Measurements from ENCODE around the gene INIP.
"Not testable (repeated sequence)": the region's sequence is repeated elsewhere in the genome, so short reads cannot be mapped to it uniquely, and the experiment has no call there.

INIP gene

DNA sequence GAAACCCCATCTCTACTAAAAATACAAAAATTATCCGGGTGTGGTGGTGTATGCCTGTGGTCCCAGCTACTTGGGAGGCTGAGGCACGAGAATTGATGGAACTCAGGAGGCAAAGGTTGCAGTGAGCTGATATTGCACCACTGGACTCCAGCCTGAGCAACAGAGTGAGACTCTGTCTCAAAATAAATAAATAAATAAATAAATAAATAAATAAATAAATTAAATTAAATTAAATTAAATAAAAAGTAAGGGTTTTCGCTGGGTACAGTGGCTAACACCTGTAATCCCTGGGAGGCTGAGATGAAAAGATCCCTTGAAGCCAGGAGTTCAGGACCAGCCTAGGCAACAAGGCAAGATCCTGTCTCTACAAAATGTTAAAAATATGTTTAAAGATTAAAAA is 4.8 kb upstream of the INIP start:
- not testable (repeated sequence) for H3K9me3 ChIP-seq (ENCODE audit: low read length); H3K27me3 ChIP-seq (ENCODE audit: insufficient read depth, low read length); H3K36me3 ChIP-seq (ENCODE audit: insufficient read depth, low read length)

DNA sequence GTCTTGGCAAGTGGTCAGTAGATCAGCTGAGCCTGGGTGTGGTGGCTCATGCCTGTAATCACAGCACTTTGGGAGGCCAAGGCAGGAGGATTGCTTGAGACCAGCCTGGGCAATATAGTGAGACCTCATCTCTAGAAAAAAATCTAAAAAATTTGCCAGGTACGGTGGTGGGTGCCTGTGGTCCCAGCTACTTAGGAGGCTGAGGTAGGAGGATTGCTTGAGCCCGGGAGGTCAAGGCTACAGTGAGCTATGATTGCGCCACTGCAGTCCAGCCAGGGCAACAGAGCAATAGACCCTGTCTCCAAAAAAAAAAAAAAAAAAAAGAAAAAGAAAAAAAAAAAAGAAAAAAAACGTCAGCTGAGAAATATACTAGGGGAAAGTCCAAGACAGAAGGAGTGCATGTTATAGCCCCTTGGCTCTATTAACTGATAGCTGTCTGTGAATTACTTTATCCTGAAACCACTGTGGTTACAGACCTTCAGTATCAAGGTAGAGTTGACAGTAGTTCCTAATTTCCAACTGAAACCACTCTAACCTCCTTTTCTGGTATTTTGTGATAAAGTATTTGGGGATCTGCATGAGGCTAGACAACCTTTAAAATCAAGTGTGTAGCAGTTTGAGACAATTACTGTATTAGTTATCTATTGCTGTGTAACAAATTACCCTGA is 2.3 kb upstream of the INIP start:
- Histone ChIP-seq H3K9me3 (ENCODE audit: low read length) (no peaks in the 10 kb centered on the region), H3K36me3 (ENCODE audit: insufficient read depth, low read length) (peaks cover 4% of the 10 kb centered on the region), H3K27me3 (ENCODE audit: insufficient read depth, low read length) (no peaks in the 10 kb centered on the region), H3K4me3 (ENCODE audit: low read length) (no peak overlapping the region), H2AFZ (ENCODE audit: low read depth, low read length) (no peak overlapping the region), H3K4me1 (ENCODE audit: insufficient read depth, low read length) (no peaks in the 10 kb centered on the region)

More for the DNA sequence above, 4.8 kb upstream of the INIP start:
- H2AFZ ChIP-seq (ENCODE audit: low read depth, low read length); H3K4me1 ChIP-seq (ENCODE audit: insufficient read depth, low read length); H3K4me3 ChIP-seq (ENCODE audit: low read length): not testable (repeated sequence)

DNA sequence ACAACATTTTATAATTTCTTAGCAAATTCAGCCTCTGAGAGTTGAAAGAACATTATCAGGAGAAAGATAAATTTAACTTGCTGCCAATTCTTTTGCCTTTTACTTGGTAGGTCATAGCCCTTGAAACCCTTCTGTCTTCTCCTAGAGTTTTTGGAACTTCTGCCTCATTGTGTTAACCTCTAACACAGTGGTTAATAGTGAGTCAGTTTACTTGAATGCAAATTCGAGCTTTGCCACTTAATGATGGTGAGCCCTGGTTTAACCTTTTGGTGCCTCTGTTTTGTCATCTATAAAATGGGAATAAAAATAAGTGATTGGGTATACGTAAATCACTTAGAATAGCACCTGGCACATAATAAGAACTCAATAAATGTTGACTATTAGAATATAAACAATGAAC is 1.8 kb upstream of the INIP start:
- Histone ChIP-seq H2AFZ (ENCODE audit: low read depth, low read length) (no peak overlapping the region), H3K9me3 (ENCODE audit: low read length) (no peaks in the 10 kb centered on the region), H3K27me3 (ENCODE audit: insufficient read depth, low read length) (no peaks in the 10 kb centered on the region), H3K36me3 (ENCODE audit: insufficient read depth, low read length) (peaks cover 9% of the 10 kb centered on the region), H3K4me1 (ENCODE audit: insufficient read depth, low read length) (no peaks in the 10 kb centered on the region), H3K4me3 (ENCODE audit: low read length) (no peak overlapping the region)

DNA sequence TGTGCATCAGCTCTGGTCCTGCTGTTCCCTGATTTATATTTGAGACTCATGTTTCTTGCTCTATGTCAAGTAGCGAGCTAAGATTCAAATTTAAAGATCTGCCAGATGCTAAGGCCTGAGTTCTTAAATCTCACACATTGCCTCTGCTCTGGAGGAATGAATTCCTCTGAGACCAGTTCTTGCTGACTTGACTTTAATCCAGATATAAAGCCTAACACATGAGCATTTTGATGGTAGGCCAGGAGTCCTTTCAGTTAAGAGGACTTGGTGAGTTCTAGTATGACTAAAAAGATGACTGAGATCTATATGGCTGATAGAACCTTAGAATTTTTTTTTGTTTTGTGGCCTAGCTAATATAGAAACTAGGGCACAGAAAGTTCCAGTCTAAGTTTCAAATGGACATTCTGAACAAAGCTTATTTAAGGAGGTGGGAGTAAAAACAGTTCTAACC is 1.3 kb upstream of the INIP start:
- H2AFZ ChIP-seq (ENCODE audit: low read depth, low read length): no peak overlapping the region
- no peaks in the 10 kb centered on the region for H3K4me1 ChIP-seq (ENCODE audit: insufficient read depth, low read length)
- H3K4me3 ChIP-seq (ENCODE audit: low read length): no peak overlapping the region
- H3K9me3 ChIP-seq (ENCODE audit: low read length): no peaks in the 10 kb centered on the region
- H3K27me3 ChIP-seq (ENCODE audit: insufficient read depth, low read length): no peaks in the 10 kb centered on the region
- H3K36me3 ChIP-seq (ENCODE audit: insufficient read depth, low read length): peaks cover 10% of the 10 kb centered on the region

DNA sequence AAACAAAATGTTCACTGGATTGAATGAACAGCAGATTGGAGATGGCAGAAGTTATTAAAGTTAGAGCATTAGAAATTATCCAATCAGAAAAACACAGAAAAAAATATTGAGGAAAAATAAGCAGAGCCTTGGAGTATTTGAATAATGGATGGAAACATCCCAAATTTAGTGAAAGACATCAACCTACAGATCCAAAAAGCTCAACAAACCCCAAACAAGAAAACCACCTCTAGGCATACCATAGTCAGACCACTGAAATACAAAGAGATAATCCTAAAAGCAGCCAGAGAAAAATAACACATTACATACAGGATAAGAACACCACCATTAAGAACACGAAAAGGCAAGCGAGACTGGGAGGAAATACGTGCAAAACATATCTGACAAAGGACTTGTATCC is 5.2 kb downstream of the INIP start:
- Histone ChIP-seq H3K4me3 (ENCODE audit: low read length) (no peak overlapping the region), H2AFZ (ENCODE audit: low read depth, low read length) (no peak overlapping the region), H3K9me3 (ENCODE audit: low read length) (peaks cover 2% of the 10 kb centered on the region), H3K27me3 (ENCODE audit: insufficient read depth, low read length) (no peaks in the 10 kb centered on the region), H3K36me3 (ENCODE audit: insufficient read depth, low read length) (peaks cover 22% of the 10 kb centered on the region), H3K4me1 (ENCODE audit: insufficient read depth, low read length) (peaks cover 4% of the 10 kb centered on the region)

DNA sequence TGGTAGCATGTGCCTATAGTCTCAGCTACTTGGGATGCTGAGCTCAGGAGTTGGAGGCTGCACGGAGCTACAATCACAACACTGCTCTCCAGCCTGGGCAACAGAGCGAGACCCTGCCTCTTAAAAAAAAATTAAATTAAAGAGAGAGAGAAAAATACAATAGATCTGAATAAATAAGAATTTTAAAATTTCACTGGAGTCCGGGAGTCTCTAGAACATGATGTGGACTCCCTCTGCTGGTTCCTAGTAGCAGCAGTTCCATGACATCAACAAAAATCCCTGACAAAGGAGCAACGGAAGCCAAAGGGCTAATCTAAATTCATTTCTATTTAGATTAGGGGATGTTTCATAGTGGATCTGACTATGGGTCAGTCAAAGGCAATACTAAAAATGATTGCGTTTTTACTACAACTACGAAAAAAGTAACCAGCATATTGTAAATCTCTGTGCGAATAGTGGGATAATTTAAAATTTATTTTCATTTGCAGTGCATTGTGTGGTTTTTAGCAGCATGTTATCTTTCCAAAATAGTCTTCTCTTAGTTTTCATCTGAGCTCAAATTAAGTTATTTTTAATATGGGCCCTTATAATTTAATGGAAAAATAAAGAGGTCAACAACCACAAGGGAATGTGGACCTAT is 6.7 kb downstream of the INIP start:
- Histone ChIP-seq H3K4me1 (ENCODE audit: insufficient read depth, low read length) (peaks cover 4% of the 10 kb centered on the region), H2AFZ (ENCODE audit: low read depth, low read length) (no peak overlapping the region), H3K27me3 (ENCODE audit: insufficient read depth, low read length) (no peaks in the 10 kb centered on the region), H3K36me3 (ENCODE audit: insufficient read depth, low read length) (peaks cover 20% of the 10 kb centered on the region), H3K9me3 (ENCODE audit: low read length) (peaks cover 2% of the 10 kb centered on the region), H3K4me3 (ENCODE audit: low read length) (no peak overlapping the region)

DNA sequence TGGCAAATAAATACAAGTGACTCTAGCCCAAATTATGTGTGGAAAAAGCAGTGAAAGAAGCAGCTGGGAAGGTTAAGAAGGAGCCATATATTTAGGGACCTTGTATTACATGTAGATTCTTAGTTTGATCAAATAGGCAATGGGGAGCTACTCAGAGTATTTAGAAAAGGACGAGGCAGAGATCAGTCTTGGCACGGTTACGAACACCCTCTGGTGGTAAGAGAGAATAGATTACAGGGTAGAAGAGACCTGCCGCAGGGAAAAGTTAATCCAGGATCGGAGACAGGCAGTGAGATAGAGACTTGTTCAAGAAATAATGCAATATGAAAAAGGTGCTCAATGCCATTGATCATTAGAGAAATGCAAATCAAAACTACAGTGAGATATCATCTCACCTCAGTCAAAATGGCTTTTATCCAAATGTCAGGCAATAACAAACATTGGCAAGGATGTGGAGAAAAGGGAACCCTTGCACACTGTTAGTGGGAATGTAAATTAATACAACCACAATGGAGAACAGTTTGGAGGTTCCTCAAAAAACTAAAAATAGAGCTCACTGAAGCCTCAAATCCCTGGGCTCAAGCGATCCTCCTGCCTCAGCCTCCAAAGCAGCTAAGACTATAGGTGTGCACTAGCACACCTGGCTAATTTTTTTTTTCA is 12.0 kb downstream of the INIP start:
- H3K9me3 ChIP-seq (ENCODE audit: low read length): no peaks in the 10 kb centered on the region
- H2AFZ ChIP-seq (ENCODE audit: low read depth, low read length): no peak overlapping the region
- peaks cover 2% of the 10 kb centered on the region for H3K4me1 ChIP-seq (ENCODE audit: insufficient read depth, low read length)
- H3K4me3 ChIP-seq (ENCODE audit: low read length): no peak overlapping the region
- peaks cover 14% of the 10 kb centered on the region for H3K36me3 ChIP-seq (ENCODE audit: insufficient read depth, low read length)
- no peaks in the 10 kb centered on the region for H3K27me3 ChIP-seq (ENCODE audit: insufficient read depth, low read length)

DNA sequence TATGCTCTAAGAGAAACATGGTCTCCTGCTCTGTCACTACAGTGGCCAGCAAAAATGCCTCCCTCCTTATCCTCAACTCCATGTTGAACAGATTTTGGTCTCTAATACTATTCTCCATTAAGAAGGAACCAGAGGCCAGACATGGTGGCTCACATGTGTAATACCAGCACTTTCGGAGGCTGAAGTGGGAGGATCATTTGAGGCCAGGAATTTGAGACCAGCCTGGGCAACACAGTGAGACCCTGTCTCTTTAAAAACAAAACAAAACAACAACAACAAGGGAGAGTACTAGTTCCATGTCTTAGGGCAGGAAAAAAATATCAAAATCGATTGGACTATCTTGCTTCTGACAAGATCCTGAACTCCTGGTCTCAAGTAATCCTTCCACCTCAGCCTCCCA is 14.6 kb downstream of the INIP start:
- peaks cover 20% of the 10 kb centered on the region for H3K36me3 ChIP-seq (ENCODE audit: insufficient read depth, low read length)
- no peak overlapping the region for H3K4me3 ChIP-seq (ENCODE audit: low read length)
- H3K27me3 ChIP-seq (ENCODE audit: insufficient read depth, low read length): no peaks in the 10 kb centered on the region
- no peaks in the 10 kb centered on the region for H3K9me3 ChIP-seq (ENCODE audit: low read length)
- H2AFZ ChIP-seq (ENCODE audit: low read depth, low read length): no peak overlapping the region
- no peaks in the 10 kb centered on the region for H3K4me1 ChIP-seq (ENCODE audit: insufficient read depth, low read length)

DNA sequence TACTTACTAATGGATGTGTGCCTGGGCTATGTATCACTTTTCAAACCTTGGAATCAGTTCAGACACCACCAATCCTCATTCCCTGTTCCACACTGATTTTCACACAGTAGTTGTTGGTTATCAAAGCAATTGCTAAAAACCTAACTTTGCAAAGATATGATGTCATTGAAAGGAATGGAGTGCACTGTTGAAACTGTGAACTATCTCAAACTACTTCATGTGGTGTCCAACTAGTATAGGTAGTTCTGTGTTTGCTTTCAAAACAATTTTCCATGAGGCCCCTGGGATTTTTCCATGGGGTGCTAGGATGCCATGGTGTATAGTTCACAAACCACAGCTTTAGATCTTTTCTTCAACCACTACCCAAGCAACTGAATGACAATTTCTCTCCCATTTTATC is 17.8 kb downstream of the INIP start:
- H3K4me3 ChIP-seq (ENCODE audit: low read length): no peak overlapping the region
- H3K9me3 ChIP-seq (ENCODE audit: low read length): no peaks in the 10 kb centered on the region
- H3K4me1 ChIP-seq (ENCODE audit: insufficient read depth, low read length): no peaks in the 10 kb centered on the region
- peaks cover 29% of the 10 kb centered on the region for H3K36me3 ChIP-seq (ENCODE audit: insufficient read depth, low read length)
- no peaks in the 10 kb centered on the region for H3K27me3 ChIP-seq (ENCODE audit: insufficient read depth, low read length)
- no peak overlapping the region for H2AFZ ChIP-seq (ENCODE audit: low read depth, low read length)

DNA sequence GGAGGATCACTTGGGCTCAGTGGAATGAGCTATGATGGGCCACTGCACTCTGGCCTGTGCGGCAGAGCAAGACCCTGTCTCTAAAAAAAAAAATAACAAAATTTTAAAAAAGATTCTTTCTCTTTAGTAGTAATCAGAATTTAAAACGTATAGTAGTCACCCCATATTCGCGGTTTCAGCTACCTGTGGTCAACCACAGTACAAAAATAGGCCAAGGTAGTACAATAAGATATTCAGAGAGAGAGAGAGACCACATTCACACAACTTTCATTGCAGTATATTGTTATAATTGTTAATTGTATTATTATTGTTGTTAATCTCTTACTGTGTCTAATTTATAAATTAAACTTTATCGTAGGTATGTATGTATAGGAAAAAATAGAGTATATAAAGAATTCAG is 18.7 kb downstream of the INIP start:
- Histone ChIP-seq H3K4me3 (ENCODE audit: low read length) (no peak overlapping the region), H3K4me1 (ENCODE audit: insufficient read depth, low read length) (no peaks in the 10 kb centered on the region), H3K27me3 (ENCODE audit: insufficient read depth, low read length) (no peaks in the 10 kb centered on the region), H3K9me3 (ENCODE audit: low read length) (no peaks in the 10 kb centered on the region), H3K36me3 (ENCODE audit: insufficient read depth, low read length) (peaks cover 29% of the 10 kb centered on the region), H2AFZ (ENCODE audit: low read depth, low read length) (no peak overlapping the region)

DNA sequence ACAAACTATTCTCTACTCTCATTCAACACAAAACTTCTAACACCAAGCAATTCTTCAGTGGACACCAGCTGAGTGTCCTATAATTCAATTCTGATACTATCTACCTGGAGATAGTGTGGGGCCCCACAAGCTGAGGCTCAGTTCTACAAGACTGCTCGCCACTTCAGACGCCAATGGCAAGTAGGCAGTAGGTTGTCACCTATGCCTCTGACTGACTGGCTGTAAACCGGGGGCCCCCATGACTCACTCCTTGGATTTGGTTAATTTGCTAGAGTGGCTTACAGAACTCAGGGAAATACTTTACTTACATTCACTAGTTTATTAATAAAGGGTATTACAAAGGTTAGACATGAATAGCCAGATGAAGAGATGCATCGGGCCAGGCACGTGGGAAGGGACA is 21.5 kb downstream of the INIP start:
- H3K4me1 ChIP-seq (ENCODE audit: insufficient read depth, low read length): no peaks in the 10 kb centered on the region
- H3K36me3 ChIP-seq (ENCODE audit: insufficient read depth, low read length): peaks cover 46% of the 10 kb centered on the region
- H3K9me3 ChIP-seq (ENCODE audit: low read length): no peaks in the 10 kb centered on the region
- H3K27me3 ChIP-seq (ENCODE audit: insufficient read depth, low read length): no peaks in the 10 kb centered on the region
- H2AFZ ChIP-seq (ENCODE audit: low read depth, low read length): no peak overlapping the region
- H3K4me3 ChIP-seq (ENCODE audit: low read length): no peak overlapping the region

DNA sequence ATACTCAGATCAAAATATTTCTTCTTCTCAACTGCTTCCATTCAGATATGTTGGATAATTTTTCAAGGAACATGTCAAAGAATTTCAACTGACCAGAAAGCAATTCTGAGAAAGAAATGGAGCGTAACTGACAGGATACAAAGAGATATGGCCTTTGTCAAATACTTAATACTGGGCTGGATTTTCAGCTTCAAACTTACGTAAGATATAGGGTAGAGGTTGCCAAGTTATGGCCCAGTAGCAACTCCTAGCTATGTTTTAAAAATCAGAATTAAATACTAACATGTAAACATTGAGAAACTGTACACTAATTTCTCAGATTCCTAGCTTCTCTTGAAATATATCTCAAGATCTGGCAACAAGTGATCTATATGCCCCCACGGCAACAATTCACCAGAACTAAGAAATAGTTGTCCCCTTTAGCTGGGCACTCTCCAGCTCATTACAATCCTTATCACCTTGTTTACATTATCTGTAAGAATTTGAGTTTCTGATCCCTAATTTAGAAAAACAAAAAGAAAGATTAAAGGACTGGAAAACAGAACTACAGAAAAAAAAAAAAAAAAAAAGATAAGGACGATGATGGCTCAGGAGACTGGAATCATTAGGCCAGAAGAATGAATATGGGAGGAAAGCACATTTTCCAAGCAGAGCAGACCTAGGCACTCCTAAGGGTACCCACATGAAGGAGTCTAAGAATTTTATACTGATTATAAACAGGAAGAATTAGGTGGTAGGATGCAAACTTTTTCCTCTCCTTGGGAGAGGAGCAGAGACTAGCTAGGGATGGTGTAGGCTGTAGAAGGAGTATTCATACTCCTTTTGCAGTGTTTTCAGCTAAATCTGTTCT is 23.0 kb downstream of the INIP start:
- Histone ChIP-seq H3K4me3 (ENCODE audit: low read length) (no peak overlapping the region), H3K27me3 (ENCODE audit: insufficient read depth, low read length) (no peaks in the 10 kb centered on the region), H3K4me1 (ENCODE audit: insufficient read depth, low read length) (no peaks in the 10 kb centered on the region), H3K9me3 (ENCODE audit: low read length) (no peaks in the 10 kb centered on the region), H3K36me3 (ENCODE audit: insufficient read depth, low read length) (peaks cover 48% of the 10 kb centered on the region), H2AFZ (ENCODE audit: low read depth, low read length) (no peak overlapping the region)

Measured in neuron (in vitro differentiated cells).